ENCODE data around the gene FUNDC2.
A peak's percentile ranks its signal among the peaks of the same experiment; 100 is the strongest.

DNA sequence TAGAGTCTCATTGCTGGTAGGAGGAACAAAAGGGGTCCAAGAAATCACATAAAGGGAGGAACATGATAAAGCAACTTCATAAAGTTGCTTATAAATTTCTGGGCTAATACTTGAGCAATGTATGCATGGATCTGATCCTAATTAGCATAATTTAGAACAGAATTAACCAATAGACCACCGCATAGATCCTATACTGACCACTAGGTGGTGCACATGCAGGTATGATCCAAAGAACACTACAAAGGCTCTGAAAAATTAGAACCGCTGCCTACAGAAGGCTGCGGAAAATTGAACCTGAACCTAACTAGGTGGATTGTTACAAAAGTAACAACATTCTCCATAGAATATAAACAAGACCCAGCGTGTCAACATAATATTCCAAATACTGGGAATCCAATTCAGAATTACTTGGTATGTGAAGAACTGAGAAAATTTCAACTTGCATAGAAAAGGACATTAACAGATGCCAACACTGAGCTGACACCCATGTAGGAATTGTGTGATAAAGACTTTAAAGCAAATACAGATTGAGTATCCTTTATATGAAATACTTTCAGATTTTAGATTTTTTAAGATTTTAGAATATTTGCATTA lies 67.9 kb downstream of the FUNDC2 start:
- no peak for TF ChIP-seq POLR2A (IDR thresholded peaks at IDR 0.05)
- TF ChIP-seq, protein P1, sequence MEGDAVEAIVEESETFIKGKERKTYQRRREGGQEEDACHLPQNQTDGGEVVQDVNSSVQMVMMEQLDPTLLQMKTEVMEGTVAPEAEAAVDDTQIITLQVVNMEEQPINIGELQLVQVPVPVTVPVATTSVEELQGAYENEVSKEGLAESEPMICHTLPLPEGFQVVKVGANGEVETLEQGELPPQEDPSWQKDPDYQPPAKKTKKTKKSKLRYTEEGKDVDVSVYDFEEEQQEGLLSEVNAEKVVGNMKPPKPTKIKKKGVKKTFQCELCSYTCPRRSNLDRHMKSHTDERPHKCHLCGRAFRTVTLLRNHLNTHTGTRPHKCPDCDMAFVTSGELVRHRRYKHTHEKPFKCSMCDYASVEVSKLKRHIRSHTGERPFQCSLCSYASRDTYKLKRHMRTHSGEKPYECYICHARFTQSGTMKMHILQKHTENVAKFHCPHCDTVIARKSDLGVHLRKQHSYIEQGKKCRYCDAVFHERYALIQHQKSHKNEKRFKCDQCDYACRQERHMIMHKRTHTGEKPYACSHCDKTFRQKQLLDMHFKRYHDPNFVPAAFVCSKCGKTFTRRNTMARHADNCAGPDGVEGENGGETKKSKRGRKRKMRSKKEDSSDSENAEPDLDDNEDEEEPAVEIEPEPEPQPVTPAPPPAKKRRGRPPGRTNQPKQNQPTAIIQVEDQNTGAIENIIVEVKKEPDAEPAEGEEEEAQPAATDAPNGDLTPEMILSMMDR (IDR thresholded peaks at IDR 0.05), result peak; percentile 21 to 43 (median 41)
